GOT3 (cell line): ENCODE results near the gene RASGRF2.
"Not testable (repeated sequence)": the region's sequence is repeated elsewhere in the genome, so short reads cannot be mapped to it uniquely, and the experiment has no call there.

Source experiments
- DNase-seq: peaks from one replicate; lab custom pipeline; 2025; ENCODE audit warnings: mixed read lengths; lab: John Stamatoyannopoulos, UW

RASGRF2 gene

GRCh38 chr5:81020478-81021167 is 60.5 kb downstream of the RASGRF2 start:
- no peak for DNase-seq

- DNase-seq: no peak
Measured at GRCh38 chr5:81021486-81021885, 61.3 kb downstream of the RASGRF2 start.

- no peak for DNase-seq
Measured at GRCh38 chr5:81021951-81022687, 62.0 kb downstream of the RASGRF2 start.

GRCh38 chr5:81022688-81023084 is 62.5 kb downstream of the RASGRF2 start:
- DNase-seq: no peak

- no peak for DNase-seq
Measured at GRCh38 chr5:81023261-81023970, 63.3 kb downstream of the RASGRF2 start.

GRCh38 chr5:81027481-81028058 is 67.4 kb downstream of the RASGRF2 start:
- no peak for DNase-seq

GRCh38 chr5:81028888-81029287 is 68.7 kb downstream of the RASGRF2 start:
- DNase-seq: not testable (repeated sequence)

GRCh38 chr5:81029736-81030135 is 69.6 kb downstream of the RASGRF2 start:
- not testable (repeated sequence) for DNase-seq

GRCh38 chr5:81030236-81031034 is 70.3 kb downstream of the RASGRF2 start:
- not testable (repeated sequence) for DNase-seq

- DNase-seq: no peak
Measured at GRCh38 chr5:81035522-81035921, 75.4 kb downstream of the RASGRF2 start.

GRCh38 chr5:81038495-81038894 is 78.3 kb downstream of the RASGRF2 start:
- no peak for DNase-seq

- no peak for DNase-seq
Measured at GRCh38 chr5:81044868-81045267, 84.7 kb downstream of the RASGRF2 start.

GRCh38 chr5:81045389-81045807 is 85.2 kb downstream of the RASGRF2 start:
- DNase-seq: no peak

GRCh38 chr5:81046041-81046440 is 85.9 kb downstream of the RASGRF2 start:
- DNase-seq: no peak

- DNase-seq: no peak
Measured at GRCh38 chr5:81052325-81052724, 92.2 kb downstream of the RASGRF2 start.

- DNase-seq: not testable (repeated sequence)
Measured at GRCh38 chr5:81053282-81053681, 93.1 kb downstream of the RASGRF2 start.

GRCh38 chr5:81058121-81058520 is 98.0 kb downstream of the RASGRF2 start:
- DNase-seq: no peak

GRCh38 chr5:81065492-81065891 is 105.3 kb downstream of the RASGRF2 start:
- no peak for DNase-seq

- DNase-seq: no peak
Measured at GRCh38 chr5:81066102-81066501, 105.9 kb downstream of the RASGRF2 start.

- DNase-seq: no peak
Measured at GRCh38 chr5:81067406-81067805, 107.2 kb downstream of the RASGRF2 start.

- no peak for DNase-seq
Measured at GRCh38 chr5:81068063-81068462, 107.9 kb downstream of the RASGRF2 start.

- DNase-seq: no peak
Measured at GRCh38 chr5:81068635-81069034, 108.5 kb downstream of the RASGRF2 start.
